Measurements from ENCODE around the gene C2orf72.

C2orf72 gene

GRCh38 chr2:231038483-231039293 lies 1.4 kb downstream of the C2orf72 start:
- Mint-ChIP-seq H3K4me3 (peak overlapping the region; percentile 53), H3K36me3 (ENCODE audit: insufficient read depth) (no peaks in the 10 kb centered on the region), H3K27me3 (peaks cover 80% of the 10 kb centered on the region), H3K27ac (ENCODE audit: low read depth) (no peak overlapping the region), H3K4me1 (no peaks in the 10 kb centered on the region), H3K9me3 (no peaks in the 10 kb centered on the region)
- DNase-seq (ENCODE audit: low spot score in 2 of 2) (no peak), ATAC-seq (replicated peaks; ENCODE audit: extremely low read depth, poor library complexity, severe bottlenecking) (no peak)

- no peaks in the 10 kb centered on the region for H3K36me3 Mint-ChIP-seq (ENCODE audit: insufficient read depth)
- DNase-seq (ENCODE audit: low spot score in 2 of 2) (no peak), ATAC-seq (replicated peaks; ENCODE audit: extremely low read depth, poor library complexity, severe bottlenecking) (no peak)
- no peaks in the 10 kb centered on the region for H3K4me1 Mint-ChIP-seq
- H3K4me3 Mint-ChIP-seq: no peak overlapping the region
- H3K27me3 Mint-ChIP-seq: peaks cover 74% of the 10 kb centered on the region
- H3K9me3 Mint-ChIP-seq: no peaks in the 10 kb centered on the region
- no peak overlapping the region for H3K27ac Mint-ChIP-seq (ENCODE audit: low read depth)
Observed at GRCh38 chr2:231039294-231039664, 2.0 kb downstream of the C2orf72 start.

DNA sequence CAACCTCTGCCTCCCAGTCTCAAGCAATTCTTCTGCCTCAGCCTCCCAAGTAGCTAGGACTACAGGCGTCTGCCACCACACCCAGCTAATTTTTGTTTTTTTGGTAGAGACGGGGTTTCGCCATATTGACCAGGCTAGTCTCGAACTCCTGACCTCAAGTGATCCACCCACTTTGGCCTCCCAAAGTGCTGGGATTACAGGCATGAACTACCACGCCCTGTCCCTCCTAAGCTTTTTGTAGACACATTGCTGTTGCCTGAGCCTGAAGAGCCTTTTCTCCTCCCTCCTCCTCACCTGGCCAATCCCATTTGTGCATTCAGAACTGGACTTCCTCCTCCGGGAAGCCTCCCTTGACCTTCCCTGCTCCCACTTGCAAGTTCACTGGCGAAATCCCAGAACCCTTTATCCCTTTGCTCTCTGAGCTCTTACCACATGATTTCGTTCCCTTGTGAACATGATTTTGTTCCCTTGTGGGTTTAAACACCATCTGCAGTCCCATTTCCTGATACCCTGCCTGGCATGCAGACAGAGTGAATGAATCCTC lies 2.6 kb downstream of the C2orf72 start:
- ATAC-seq (replicated peaks; ENCODE audit: extremely low read depth, poor library complexity, severe bottlenecking): no peak
- Mint-ChIP-seq H3K27me3 (peaks cover 68% of the 10 kb centered on the region), H3K4me3 (no peak overlapping the region), H3K9me3 (no peaks in the 10 kb centered on the region), H3K36me3 (ENCODE audit: insufficient read depth) (no peaks in the 10 kb centered on the region), H3K27ac (ENCODE audit: low read depth) (no peak overlapping the region), H3K4me1 (no peaks in the 10 kb centered on the region)
- DNase-seq (ENCODE audit: low spot score in 2 of 2): no peak

- DNase-seq (ENCODE audit: low spot score in 2 of 2) (no peak), ATAC-seq (replicated peaks; ENCODE audit: extremely low read depth, poor library complexity, severe bottlenecking) (no peak)
- Mint-ChIP-seq H3K36me3 (ENCODE audit: insufficient read depth) (no peaks in the 10 kb centered on the region), H3K9me3 (no peaks in the 10 kb centered on the region), H3K4me1 (no peaks in the 10 kb centered on the region), H3K27me3 (peaks cover 56% of the 10 kb centered on the region), H3K27ac (ENCODE audit: low read depth) (no peak overlapping the region), H3K4me3 (no peak overlapping the region)
Observed at GRCh38 chr2:231041061-231041689, 3.9 kb downstream of the C2orf72 start.

DNA sequence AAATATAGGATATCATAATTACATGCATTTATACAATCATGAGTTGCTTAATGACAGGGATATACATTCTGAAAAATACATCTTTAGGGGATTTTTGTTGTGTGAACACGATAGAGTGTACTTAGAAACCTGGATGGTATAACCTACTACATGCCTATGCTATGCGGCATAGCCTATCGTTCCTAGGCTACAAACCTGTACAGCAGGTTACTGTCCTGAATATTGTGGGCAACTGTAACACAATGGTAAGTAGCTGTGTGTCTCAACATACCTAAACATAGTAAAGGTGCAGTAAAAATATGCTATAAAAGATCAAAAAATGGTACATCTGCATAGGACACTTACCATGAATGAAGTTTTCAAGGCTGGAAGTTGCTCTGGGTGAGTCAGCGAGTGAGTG lies 6.5 kb downstream of the C2orf72 start:
- no peaks in the 10 kb centered on the region for H3K4me1 Mint-ChIP-seq
- H3K9me3 Mint-ChIP-seq: no peaks in the 10 kb centered on the region
- peaks cover 48% of the 10 kb centered on the region for H3K27me3 Mint-ChIP-seq
- H3K36me3 Mint-ChIP-seq (ENCODE audit: insufficient read depth): no peaks in the 10 kb centered on the region
- no peak overlapping the region for H3K4me3 Mint-ChIP-seq
- H3K27ac Mint-ChIP-seq (ENCODE audit: low read depth): no peak overlapping the region
- no peak for DNase-seq (ENCODE audit: low spot score in 2 of 2)
- ATAC-seq (replicated peaks; ENCODE audit: extremely low read depth, poor library complexity, severe bottlenecking): no peak

DNA sequence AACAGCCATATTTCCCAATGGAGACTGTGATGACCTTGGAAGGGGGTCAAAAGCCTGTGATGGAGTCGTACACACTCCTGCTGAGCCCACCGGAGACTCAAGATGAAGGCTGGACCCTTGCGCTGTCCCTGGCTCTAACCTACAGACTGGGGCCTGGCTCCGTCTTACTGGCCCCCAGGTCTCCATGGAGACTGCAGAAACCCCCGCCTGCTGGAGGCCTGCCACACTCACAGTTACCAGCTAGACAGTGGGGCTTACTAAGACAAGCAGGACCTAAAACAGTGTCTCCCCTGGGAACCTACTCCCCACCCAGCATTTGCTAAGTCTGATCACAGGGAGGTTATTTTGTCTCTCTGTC lies 9.6 kb downstream of the C2orf72 start:
- Mint-ChIP-seq H3K9me3 (no peaks in the 10 kb centered on the region), H3K27me3 (peaks cover 26% of the 10 kb centered on the region)
- no peak for ATAC-seq (replicated peaks; ENCODE audit: extremely low read depth, poor library complexity, severe bottlenecking)

GRCh38 chr2:231047274-231047922 lies 10.1 kb downstream of the C2orf72 start:
- peaks cover 21% of the 10 kb centered on the region for H3K27me3 Mint-ChIP-seq
- H3K27ac Mint-ChIP-seq (ENCODE audit: low read depth): no peak overlapping the region
- peaks cover 2% of the 10 kb centered on the region for H3K36me3 Mint-ChIP-seq (ENCODE audit: insufficient read depth)
- no peaks in the 10 kb centered on the region for H3K9me3 Mint-ChIP-seq
- H3K4me1 Mint-ChIP-seq: peaks cover 3% of the 10 kb centered on the region
- ATAC-seq (replicated peaks; ENCODE audit: extremely low read depth, poor library complexity, severe bottlenecking): no peak
- H3K4me3 Mint-ChIP-seq: no peak overlapping the region
- DNase-seq (ENCODE audit: low spot score in 2 of 2): no peak

More for the DNA sequence above, 9.6 kb downstream of the C2orf72 start:
- no peak overlapping the region for H3K27ac Mint-ChIP-seq (ENCODE audit: low read depth)
- DNase-seq (ENCODE audit: low spot score in 2 of 2): no peak
- peaks cover 2% of the 10 kb centered on the region for H3K36me3 Mint-ChIP-seq (ENCODE audit: insufficient read depth)
- no peak overlapping the region for H3K4me3 Mint-ChIP-seq
- H3K4me1 Mint-ChIP-seq: no peaks in the 10 kb centered on the region

GRCh38 chr2:231047923-231048915 lies 10.9 kb downstream of the C2orf72 start:
- peaks cover 23% of the 10 kb centered on the region for H3K27me3 Mint-ChIP-seq
- no peak overlapping the region for H3K4me3 Mint-ChIP-seq
- no peak overlapping the region for H3K27ac Mint-ChIP-seq (ENCODE audit: low read depth)
- peaks cover 3% of the 10 kb centered on the region for H3K36me3 Mint-ChIP-seq (ENCODE audit: insufficient read depth)
- no peak for ATAC-seq (replicated peaks; ENCODE audit: extremely low read depth, poor library complexity, severe bottlenecking)
- no peaks in the 10 kb centered on the region for H3K9me3 Mint-ChIP-seq
- H3K4me1 Mint-ChIP-seq: peaks cover 11% of the 10 kb centered on the region
- no peak for DNase-seq (ENCODE audit: low spot score in 2 of 2)

GRCh38 chr2:231049286-231050017 lies 12.1 kb downstream of the C2orf72 start:
- peaks cover 6% of the 10 kb centered on the region for H3K36me3 Mint-ChIP-seq (ENCODE audit: insufficient read depth)
- H3K27ac Mint-ChIP-seq (ENCODE audit: low read depth): no peak overlapping the region
- peaks cover 17% of the 10 kb centered on the region for H3K4me1 Mint-ChIP-seq
- no peaks in the 10 kb centered on the region for H3K9me3 Mint-ChIP-seq
- DNase-seq (ENCODE audit: low spot score in 2 of 2) (no peak), ATAC-seq (replicated peaks; ENCODE audit: extremely low read depth, poor library complexity, severe bottlenecking) (no peak)
- no peak overlapping the region for H3K4me3 Mint-ChIP-seq
- peaks cover 35% of the 10 kb centered on the region for H3K27me3 Mint-ChIP-seq

DNA sequence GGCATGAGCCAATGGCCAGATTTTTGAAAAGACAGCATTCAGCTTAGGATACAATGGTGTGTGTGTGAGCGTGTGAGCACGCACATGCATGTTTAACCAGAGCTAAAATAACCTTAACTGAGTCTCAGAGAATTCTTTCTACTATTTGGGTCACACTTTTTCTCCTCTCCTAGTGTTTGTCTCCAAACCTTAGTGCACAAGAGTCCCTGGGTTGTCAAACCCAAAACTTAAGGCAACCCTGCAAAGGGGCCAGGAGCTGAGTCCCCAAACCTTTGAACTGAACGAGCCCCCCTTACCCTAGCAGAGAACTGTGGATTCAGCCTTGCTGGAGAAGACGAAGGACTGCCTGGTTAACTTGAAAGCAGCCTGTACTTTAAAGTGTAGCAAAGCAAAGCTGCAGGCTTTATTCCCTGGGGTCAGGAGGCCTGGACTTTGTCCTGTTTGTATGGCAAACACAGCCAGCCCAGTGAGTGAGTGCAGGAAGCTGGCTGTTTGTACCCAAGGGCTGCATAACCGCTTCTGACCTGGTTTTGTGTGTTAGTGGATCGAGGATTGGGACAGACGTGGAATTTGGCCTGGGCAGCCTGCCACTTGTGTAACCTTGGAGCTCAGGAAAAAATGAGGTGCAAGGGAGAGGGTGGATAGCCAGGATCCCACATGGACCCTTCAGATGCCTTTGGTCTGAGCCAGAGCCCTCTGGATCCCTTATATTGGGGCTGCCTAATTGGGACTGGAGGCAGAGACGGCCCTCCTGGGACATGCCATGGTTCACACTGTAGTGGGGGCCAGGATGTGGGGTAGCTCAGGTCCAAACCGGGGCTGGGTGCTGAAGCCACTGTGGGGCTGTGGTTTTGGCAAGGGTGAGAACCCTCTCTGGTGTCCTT lies 12.9 kb downstream of the C2orf72 start:
- ATAC-seq (replicated peaks; ENCODE audit: extremely low read depth, poor library complexity, severe bottlenecking) (peak; percentile 18), DNase-seq (ENCODE audit: low spot score in 2 of 2) (no peak)
- Mint-ChIP-seq H3K9me3 (no peaks in the 10 kb centered on the region), H3K36me3 (ENCODE audit: insufficient read depth) (peaks cover 6% of the 10 kb centered on the region), H3K4me3 (no peak overlapping the region), H3K27ac (ENCODE audit: low read depth) (no peak overlapping the region), H3K4me1 (peaks cover 17% of the 10 kb centered on the region), H3K27me3 (peaks cover 36% of the 10 kb centered on the region)

DNA sequence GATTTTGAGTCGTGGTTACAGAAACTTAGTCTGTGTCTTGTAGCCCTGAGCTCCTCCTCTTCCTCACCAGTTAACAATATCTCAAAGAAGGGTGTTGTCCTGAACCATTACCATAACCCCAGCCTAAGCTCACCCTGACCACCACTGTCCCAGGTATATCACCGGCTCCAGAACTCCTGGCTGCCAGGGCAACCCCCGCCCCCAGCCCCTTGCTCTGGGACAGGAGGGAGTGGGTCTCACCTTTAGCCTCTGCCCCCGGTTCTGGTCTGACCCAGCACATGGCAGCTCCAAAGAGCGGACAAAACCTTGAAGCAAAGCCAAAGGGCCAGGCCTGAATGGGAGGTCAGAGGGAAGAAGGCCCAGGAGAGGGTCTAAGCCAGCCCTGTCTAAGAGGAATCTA lies 13.8 kb downstream of the C2orf72 start:
- DNase-seq (ENCODE audit: low spot score in 2 of 2): no peak
- peaks cover 36% of the 10 kb centered on the region for H3K27me3 Mint-ChIP-seq
- H3K9me3 Mint-ChIP-seq: no peaks in the 10 kb centered on the region
- no peak overlapping the region for H3K4me3 Mint-ChIP-seq
- no peak overlapping the region for H3K27ac Mint-ChIP-seq (ENCODE audit: low read depth)
- H3K36me3 Mint-ChIP-seq (ENCODE audit: insufficient read depth): peaks cover 6% of the 10 kb centered on the region
- peaks cover 17% of the 10 kb centered on the region for H3K4me1 Mint-ChIP-seq
- no peak for ATAC-seq (replicated peaks; ENCODE audit: extremely low read depth, poor library complexity, severe bottlenecking)
